Neural cell (in vitro differentiated cells): ENCODE results near the gene ABHD2. TPM values are rescaled to one million over a fixed set of nuclear protein-coding genes. Genes with fewer than 3 reads are reported as not detected.

Experiments
- H2AFZ ChIP-seq: fragments of 200-600, 300-800 bp; sonication (generic), shearing (Covaris generic); 2 replicates; pipeline ENCODE4 v1.6.0; 2014; ENCODE audit warnings: low read depth, mild to moderate bottlenecking, antibody characterized with exemption, low read length, moderate library complexity
- H3F3A ChIP-seq: fragments of 200-600 bp; shearing (Covaris generic); 2 replicates; pipeline ENCODE4 v1.6.1; 2016; ENCODE audit warnings: mild to moderate bottlenecking, moderate library complexity, mixed read lengths, antibody characterized with exemption, low read length; ENCODE audit not compliant: insufficient read depth, poor library complexity, severe bottlenecking
- H3K27ac ChIP-seq: fragments of 200-600, 300-800 bp; sonication (generic), shearing (Covaris generic); 2 replicates; pipeline ENCODE4 v1.5.1; 2014; ENCODE audit warnings: mild to moderate bottlenecking, low read length, moderate library complexity
- H3K27me3 ChIP-seq: fragments of 300-800, 200-600 bp; sonication (generic), shearing (Covaris generic); 2 replicates; pipeline ENCODE4 v1.6.0; 2014; ENCODE audit warnings: mild to moderate bottlenecking, low read depth, low read length, moderate library complexity; ENCODE audit not compliant: insufficient read depth
- H3K36me3 ChIP-seq: fragments of 300-800, 200-600 bp; sonication (generic), shearing (Covaris generic); 2 replicates; pipeline ENCODE4 v1.5.1; 2014; ENCODE audit warnings: mild to moderate bottlenecking, antibody characterized with exemption, low read length, moderate library complexity; ENCODE audit not compliant: insufficient read depth
- H3K4me2 ChIP-seq: fragments of 300-800, 200-600 bp; sonication (generic), shearing (Covaris generic); 2 replicates; pipeline ENCODE4 v1.6.0; 2014; ENCODE audit warnings: mild to moderate bottlenecking, low read length
- H3K4me3 ChIP-seq: fragments of 300-800, 200-600 bp; sonication (generic), shearing (Covaris generic); 2 replicates; pipeline ENCODE4 v1.5.1; 2014; ENCODE audit warnings: mild to moderate bottlenecking, low read length, moderate library complexity
- H3K79me2 ChIP-seq: fragments of 200-600 bp; shearing (Covaris generic); replicated peaks from 2 replicates; pipeline ENCODE4 v1.6.0; 2014; ENCODE audit warnings: mild to moderate bottlenecking, low read length, moderate library complexity; ENCODE audit not compliant: insufficient read depth
- H3K9ac ChIP-seq: fragments of 300-800, 200-600 bp; sonication (generic), shearing (Covaris generic); 2 replicates; pipeline ENCODE4 v1.6.1; 2016; ENCODE audit warnings: mild to moderate bottlenecking, low read length, mixed read lengths
- H3K9me2 ChIP-seq: fragments of 200-600 bp; shearing (Covaris generic); 2 replicates; pipeline ENCODE4 v1.6.1; 2016; ENCODE audit warnings: mild to moderate bottlenecking, low read length, mixed read lengths; ENCODE audit not compliant: insufficient read depth
- H3K9me3 ChIP-seq: fragments of 200-600, 300-800 bp; sonication (generic), shearing (Covaris generic); 2 replicates; pipeline ENCODE4 v1.6.1; 2016; ENCODE audit warnings: mild to moderate bottlenecking, mixed run types, low read length, moderate library complexity, mixed read lengths
- H4K20me1 ChIP-seq: fragments of 200-600 bp; shearing (Covaris generic); 2 replicates; pipeline ENCODE4 v1.6.1; 2016; ENCODE audit warnings: mild to moderate bottlenecking, mixed run types; ENCODE audit not compliant: insufficient read depth
- EP300 ChIP-seq: fragments of 450-650 bp; conservative IDR thresholded peaks from 2 replicates; pipeline ENCODE4 v1.6.1; 2014; ENCODE audit warnings: antibody characterized with exemption, mild to moderate bottlenecking, moderate library complexity; ENCODE audit not compliant: poor library complexity, severe bottlenecking
- EZH2 ChIP-seq: fragments of 200-600, 300-800 bp; shearing (Covaris generic), sonication (generic); IDR thresholded peaks from 2 replicates; pipeline ENCODE4 v1.6.1; 2014; ENCODE audit warnings: antibody characterized with exemption, low read length, borderline replicate concordance, mild to moderate bottlenecking; ENCODE audit not compliant: insufficient read depth, poor library complexity, severe bottlenecking
- POLR2AphosphoS5 ChIP-seq: IDR thresholded peaks from 2 replicates; pipeline ENCODE4 v1.6.1; 2012
- SMC3 ChIP-seq: fragments of 450-650 bp; conservative IDR thresholded peaks from 2 replicates; pipeline ENCODE4 v1.6.1; 2014; ENCODE audit warnings: antibody characterized with exemption, mild to moderate bottlenecking, moderate library complexity; ENCODE audit not compliant: poor library complexity
- TAF1 ChIP-seq: IDR thresholded peaks from 2 replicates; pipeline ENCODE4 v1.6.1; 2012; ENCODE audit warnings: low read depth
- polyA plus RNA-seq: library from polyadenylated mRNA; depleted of rRNA; stranded (reverse); fragments of >200 nt; gene quantifications from 2 replicates; pipeline ENCODE4 v1.2.3, GENCODE V29; 2014
- TF ChIP-seq, protein P1 (sequence below): IDR thresholded peaks from 2 replicates; pipeline ENCODE4 v1.6.1; 2012; ENCODE audit warnings: borderline replicate concordance

ABHD2 gene
- polyA plus RNA-seq, 1 donor from 2014 or later, result 19.0 TPM

DNA sequence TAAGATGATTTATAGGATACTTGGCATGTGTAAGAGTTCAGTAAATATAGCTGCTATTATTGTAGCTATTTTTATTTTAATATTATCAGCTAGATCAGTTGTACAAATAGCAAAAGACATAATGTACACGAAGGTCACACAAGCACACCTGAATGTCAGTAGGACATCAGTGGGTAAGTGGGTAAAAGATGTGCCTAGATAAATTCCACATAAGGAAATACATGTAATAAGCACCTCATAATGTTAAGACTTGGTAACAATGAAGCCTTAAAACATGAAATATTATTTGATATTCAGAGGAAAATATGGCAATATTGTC lies 41.5 kb downstream of the ABHD2 start:
- no peaks in the 10 kb centered on the region for H3K9me3 ChIP-seq
- no peaks in the 10 kb centered on the region for H4K20me1 ChIP-seq
- H3K4me2 ChIP-seq, result no peak overlapping the region
- TF ChIP-seq SMC3, result no peak
- TF ChIP-seq EP300, result no peak
- no peak for TF ChIP-seq TAF1
- peaks cover 5% of the 10 kb centered on the region for H3K36me3 ChIP-seq
- no peak overlapping the region for H3K4me3 ChIP-seq
- H3K9ac ChIP-seq, result no peak overlapping the region
- no peak overlapping the region for H3K27ac ChIP-seq
- no peaks in the 10 kb centered on the region for H3K9me2 ChIP-seq
- H3K27me3 ChIP-seq, result no peaks in the 10 kb centered on the region
- no peaks in the 10 kb centered on the region for H3F3A ChIP-seq
- no peaks in the 10 kb centered on the region for H3K79me2 ChIP-seq
- no peak overlapping the region for H2AFZ ChIP-seq

DNA sequence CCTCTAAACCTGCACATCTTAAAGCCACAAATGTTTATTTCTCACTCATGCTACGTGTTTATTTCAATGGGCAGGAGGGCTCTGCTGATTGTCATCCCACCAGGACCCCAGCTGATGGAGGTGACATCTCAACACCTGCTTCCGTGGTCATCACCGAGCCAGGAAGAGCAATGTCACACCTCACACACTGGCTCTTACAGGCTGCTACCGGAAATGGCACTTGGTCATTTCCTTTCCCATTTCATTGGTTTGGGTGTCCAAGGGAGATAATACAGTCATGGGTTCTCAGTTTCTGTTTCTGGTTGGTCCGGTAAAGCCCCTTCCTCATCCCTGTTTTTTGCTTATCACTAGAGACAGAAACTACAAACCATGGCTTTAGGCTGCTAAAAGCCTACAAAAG lies 41.9 kb downstream of the ABHD2 start:
- Histone ChIP-seq H3K9ac (no peak overlapping the region), H3K27ac (no peak overlapping the region)
- TF ChIP-seq SMC3 (no peak), TAF1 (no peak), POLR2AphosphoS5 (no peak), EZH2 (no peak)

DNA sequence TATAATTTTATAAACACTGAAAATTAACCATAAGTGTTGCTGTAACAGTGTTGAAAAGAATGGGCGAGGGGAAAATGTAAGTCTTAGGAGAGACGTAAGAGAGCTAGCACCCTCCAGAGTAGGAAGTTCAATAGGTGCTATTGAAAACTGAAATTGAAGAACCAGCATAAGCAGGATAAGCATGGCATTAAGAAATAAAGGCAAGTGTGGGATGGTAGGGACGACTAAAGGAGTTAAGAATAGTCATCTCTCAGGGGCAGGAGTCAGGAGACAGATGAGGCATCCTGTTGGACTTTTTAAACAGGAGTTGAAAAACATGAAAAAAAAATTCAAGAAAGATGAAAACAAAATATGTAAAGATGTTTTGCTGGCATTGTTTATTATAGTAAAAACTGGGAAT lies 43.5 kb downstream of the ABHD2 start:
- TF ChIP-seq, protein P1, sequence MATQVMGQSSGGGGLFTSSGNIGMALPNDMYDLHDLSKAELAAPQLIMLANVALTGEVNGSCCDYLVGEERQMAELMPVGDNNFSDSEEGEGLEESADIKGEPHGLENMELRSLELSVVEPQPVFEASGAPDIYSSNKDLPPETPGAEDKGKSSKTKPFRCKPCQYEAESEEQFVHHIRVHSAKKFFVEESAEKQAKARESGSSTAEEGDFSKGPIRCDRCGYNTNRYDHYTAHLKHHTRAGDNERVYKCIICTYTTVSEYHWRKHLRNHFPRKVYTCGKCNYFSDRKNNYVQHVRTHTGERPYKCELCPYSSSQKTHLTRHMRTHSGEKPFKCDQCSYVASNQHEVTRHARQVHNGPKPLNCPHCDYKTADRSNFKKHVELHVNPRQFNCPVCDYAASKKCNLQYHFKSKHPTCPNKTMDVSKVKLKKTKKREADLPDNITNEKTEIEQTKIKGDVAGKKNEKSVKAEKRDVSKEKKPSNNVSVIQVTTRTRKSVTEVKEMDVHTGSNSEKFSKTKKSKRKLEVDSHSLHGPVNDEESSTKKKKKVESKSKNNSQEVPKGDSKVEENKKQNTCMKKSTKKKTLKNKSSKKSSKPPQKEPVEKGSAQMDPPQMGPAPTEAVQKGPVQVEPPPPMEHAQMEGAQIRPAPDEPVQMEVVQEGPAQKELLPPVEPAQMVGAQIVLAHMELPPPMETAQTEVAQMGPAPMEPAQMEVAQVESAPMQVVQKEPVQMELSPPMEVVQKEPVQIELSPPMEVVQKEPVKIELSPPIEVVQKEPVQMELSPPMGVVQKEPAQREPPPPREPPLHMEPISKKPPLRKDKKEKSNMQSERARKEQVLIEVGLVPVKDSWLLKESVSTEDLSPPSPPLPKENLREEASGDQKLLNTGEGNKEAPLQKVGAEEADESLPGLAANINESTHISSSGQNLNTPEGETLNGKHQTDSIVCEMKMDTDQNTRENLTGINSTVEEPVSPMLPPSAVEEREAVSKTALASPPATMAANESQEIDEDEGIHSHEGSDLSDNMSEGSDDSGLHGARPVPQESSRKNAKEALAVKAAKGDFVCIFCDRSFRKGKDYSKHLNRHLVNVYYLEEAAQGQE, result no peak
- no peak overlapping the region for H3K27ac ChIP-seq
- H3K36me3 ChIP-seq, result peaks cover 5% of the 10 kb centered on the region
- no peaks in the 10 kb centered on the region for H3K9me2 ChIP-seq
- H3K4me3 ChIP-seq, result no peak overlapping the region
- no peaks in the 10 kb centered on the region for H3K79me2 ChIP-seq
- no peaks in the 10 kb centered on the region for H3K9me3 ChIP-seq
- H3K27me3 ChIP-seq, result no peaks in the 10 kb centered on the region
- no peak overlapping the region for H3K4me2 ChIP-seq
- no peak overlapping the region for H3K9ac ChIP-seq
- no peaks in the 10 kb centered on the region for H4K20me1 ChIP-seq
- no peaks in the 10 kb centered on the region for H3F3A ChIP-seq
- no peak overlapping the region for H2AFZ ChIP-seq

More for the DNA sequence above, 41.9 kb downstream of the ABHD2 start:
- H3K9me3 ChIP-seq, result no peaks in the 10 kb centered on the region
- no peaks in the 10 kb centered on the region for H3K9me2 ChIP-seq
- no peak overlapping the region for H3K4me3 ChIP-seq
- no peaks in the 10 kb centered on the region for H4K20me1 ChIP-seq
- no peak overlapping the region for H2AFZ ChIP-seq
- no peaks in the 10 kb centered on the region for H3F3A ChIP-seq
- no peaks in the 10 kb centered on the region for H3K79me2 ChIP-seq
- no peaks in the 10 kb centered on the region for H3K27me3 ChIP-seq
- H3K36me3 ChIP-seq, result peaks cover 5% of the 10 kb centered on the region
- no peak overlapping the region for H3K4me2 ChIP-seq
